ENCODE data around the gene IL17RE.
"Not testable (repeated sequence)": the region's sequence is repeated elsewhere in the genome, so short reads cannot be mapped to it uniquely, and the experiment has no call there.

IL17RE gene

DNA sequence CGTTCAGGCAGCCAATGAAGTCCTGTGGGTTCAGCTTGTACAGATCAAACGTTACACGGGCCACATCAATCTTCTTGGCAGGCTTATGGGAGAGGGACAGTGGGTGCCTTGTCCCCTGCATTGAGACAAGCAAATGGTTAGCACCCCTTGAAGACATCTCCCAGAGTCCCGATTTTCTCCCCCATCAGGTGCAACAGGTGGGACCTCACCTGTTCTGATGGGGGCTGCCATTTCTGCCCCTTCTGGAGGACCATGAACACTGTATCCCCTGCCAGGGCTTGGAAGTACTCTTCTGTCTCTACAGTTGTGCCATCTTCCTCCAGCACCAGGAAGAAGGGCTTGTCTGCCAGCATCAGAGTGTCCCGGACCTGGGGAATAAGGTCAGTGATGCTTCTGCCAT lies 32.7 kb upstream of the IL17RE start:
- no peak for TF ChIP-seq ZNF274 (IDR thresholded peaks at IDR 0.05; ENCODE audit: low read depth, low read length)
- H3K4me3 ChIP-seq (ENCODE audit: low read length) = no peak overlapping the region

DNA sequence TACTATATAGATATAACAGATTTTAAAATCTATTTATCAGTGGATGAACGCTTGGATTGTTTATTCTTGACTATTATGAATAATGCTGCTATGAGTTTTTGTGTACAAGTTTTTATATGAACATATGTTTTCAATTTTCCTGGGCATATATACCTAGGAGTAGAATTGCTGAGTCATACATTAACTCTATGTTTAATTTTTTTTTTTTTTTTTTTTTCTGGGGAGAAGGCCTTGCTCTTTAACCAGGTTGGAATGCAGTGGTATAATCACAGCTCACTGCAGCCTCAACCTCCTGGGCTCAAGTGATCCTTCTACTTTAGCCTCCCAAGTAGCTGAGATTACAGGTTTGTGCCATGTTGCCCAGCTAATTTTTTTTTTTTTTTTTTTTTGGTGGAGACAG lies 31.7 kb upstream of the IL17RE start:
- H3K4me3 ChIP-seq (ENCODE audit: low read length) = no peak overlapping the region
- no peak for TF ChIP-seq ZNF274 (IDR thresholded peaks at IDR 0.05; ENCODE audit: low read depth, low read length)

DNA sequence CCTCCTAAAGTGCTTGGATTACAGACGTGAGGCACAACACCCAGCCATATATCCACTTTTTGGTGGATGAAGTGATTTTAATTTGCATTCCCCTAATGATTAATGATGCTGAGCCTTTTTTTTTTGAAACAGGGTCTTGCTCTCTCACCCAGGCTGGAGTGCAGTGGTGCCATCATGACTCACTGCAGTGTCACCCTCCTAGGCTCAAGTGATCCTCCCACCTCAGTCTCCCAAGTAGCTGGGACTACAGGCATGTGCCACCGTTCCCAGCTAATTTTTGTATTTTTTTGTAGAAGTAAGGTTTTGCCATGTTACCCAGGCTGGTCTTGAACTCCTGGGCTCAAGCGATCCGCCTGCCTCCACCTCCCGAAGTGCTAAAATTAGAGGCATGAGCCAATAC lies 30.6 kb upstream of the IL17RE start:
- not testable (repeated sequence) for H3K4me3 ChIP-seq (ENCODE audit: low read length)

DNA sequence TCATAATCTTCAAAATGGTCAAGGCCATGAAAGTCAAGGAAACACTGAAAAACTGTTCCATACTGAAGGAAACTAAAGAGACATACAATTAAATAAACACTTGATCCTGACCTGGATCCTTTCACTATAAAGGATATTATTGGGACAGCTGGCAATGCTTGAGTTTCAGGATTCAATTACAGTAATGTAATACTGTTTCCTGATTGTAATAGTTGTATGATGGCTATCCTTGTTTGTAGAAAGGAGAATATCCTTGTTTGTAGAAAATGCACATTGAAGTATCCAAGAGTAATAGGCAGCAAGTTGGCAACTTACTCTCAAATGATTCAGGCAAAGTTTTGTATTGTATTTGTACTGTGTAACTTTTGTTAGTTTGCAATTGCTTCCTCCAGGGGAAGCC lies 27.2 kb upstream of the IL17RE start:
- no peak for TF ChIP-seq ZNF274 (IDR thresholded peaks at IDR 0.05; ENCODE audit: low read depth, low read length)
- H3K4me3 ChIP-seq (ENCODE audit: low read length) = no peak overlapping the region

DNA sequence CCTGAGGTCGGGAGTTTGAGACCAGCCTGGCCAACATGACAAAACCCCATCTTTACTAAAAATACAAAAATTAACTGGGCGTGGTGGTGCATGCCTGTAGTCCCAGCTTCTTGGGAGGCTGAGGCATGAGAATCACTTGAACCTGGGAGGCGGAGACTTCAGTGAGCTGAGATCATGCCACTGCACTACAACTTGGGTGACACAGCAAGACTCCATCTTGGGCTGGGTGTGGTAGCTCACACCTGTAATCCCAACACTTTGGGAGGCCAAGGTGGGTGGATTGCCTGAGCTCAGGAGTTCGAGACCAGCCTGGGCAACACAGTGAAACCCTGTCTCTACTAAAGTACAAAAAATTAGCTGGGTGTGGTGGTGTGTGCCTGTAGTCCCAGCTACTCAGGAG lies 26.4 kb upstream of the IL17RE start:
- H3K4me3 ChIP-seq (ENCODE audit: low read length) = not testable (repeated sequence)

DNA sequence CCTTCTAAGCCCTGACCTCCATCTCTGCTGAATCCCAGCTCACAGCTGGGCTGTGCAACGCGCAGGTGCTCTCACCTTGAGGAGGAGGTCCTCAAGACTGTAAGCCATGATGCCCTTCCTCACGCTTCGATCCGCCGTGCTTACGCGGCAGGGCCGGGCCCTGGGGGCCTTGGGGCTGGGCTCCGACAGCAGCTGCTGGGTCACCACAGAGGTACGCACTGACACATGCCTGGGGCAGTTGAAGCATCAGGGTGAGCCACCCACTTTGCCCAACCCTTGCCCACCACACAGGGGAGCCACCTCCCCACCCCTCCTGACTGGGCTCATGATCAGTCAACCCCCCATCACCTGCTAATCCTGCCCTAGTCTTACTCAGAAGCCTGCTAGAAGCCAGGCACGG lies 25.7 kb upstream of the IL17RE start:
- H3K4me3 ChIP-seq (ENCODE audit: low read length) = no peak overlapping the region
- no peak for TF ChIP-seq ZNF274 (IDR thresholded peaks at IDR 0.05; ENCODE audit: low read depth, low read length)

DNA sequence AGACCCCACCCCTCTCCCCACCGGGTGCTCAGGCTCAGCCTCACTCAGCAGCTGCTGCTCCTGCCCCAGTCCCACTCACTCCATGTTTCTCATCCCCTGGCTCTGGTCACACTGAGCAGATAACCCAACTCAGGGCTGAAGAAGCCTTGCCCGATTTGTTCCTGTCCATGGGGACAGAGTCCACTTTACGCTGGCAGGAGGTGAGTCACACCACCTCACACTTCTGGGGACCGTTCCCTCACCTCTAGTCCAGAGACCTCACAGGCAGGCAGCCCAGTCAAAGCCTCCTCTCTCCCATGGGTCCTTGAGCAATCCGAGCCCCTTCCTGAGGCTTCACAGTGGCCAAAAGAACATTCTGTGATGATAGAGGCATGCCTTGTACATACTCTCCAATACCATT lies 23.9 kb upstream of the IL17RE start:
- H3K4me3 ChIP-seq (ENCODE audit: low read length) = no peak overlapping the region
- TF ChIP-seq ZNF274 (IDR thresholded peaks at IDR 0.05; ENCODE audit: low read depth, low read length) = no peak

DNA sequence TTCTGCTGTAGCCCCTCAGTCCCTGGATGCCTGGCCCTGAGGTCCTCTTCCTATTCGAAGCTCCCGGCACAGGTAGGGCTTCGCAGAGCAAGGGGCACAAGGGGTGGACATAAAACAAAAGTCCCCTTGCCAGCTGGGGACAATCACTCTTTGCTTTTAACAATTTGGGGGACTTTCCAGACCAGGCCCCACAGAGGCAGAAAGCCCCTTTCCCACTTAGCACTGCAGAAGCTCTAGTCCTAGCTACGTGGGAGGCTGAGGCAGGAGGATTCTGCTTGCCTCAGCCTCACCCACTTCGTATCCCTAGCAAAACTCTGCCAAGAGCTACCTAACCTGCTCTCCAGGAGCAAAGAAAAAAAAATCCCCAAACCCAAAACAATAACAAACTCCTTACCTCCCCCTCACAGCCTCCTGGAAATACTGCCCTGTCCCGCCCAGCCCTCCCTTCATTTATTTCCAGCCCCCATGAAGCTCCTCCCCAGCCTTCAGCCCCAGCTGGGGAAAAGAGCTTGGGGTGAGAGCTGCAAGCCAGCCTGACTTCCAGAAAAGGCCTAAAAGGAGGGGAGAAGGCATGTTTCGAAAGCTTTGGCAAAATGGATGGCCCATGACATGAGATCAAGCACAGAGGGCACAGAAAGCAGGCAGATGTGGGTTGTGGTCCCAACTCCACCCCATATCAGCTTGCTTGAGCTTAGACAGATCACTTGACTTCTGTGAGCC lies 22.7 kb upstream of the IL17RE start, which contains the start of gene CIDEC:
Gene CIDEC (minus strand): TSS at position 424 of the 720 bp plus-strand sequence. CDS start 1,767 bp downstream, outside the sequence.
- no peak within 1 kb of the TSS for H3K4me3 ChIP-seq (ENCODE audit: low read length)
- TF ChIP-seq ZNF274 (IDR thresholded peaks at IDR 0.05; ENCODE audit: low read depth, low read length) = no peak

DNA sequence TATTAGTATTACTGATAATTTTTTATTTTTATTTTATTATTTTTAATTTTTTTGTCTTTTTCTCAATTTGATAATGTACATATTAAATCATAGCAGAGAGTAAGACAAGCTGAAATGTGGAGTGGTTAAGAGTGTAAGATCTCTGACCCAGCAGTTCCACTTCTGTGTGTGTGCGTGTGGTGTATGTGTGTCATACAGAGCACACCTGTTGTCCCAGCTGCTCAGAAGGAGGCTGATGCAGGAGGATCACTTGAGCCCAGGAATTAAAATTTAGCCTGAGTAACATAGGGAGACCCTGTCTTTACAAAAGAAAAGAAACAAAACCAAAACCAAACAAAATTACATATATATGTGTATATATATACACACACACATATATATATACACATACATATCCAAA lies 21.2 kb upstream of the IL17RE start:
- no peak for TF ChIP-seq ZNF274 (IDR thresholded peaks at IDR 0.05; ENCODE audit: low read depth, low read length)
- no peak overlapping the region for H3K4me3 ChIP-seq (ENCODE audit: low read length)

DNA sequence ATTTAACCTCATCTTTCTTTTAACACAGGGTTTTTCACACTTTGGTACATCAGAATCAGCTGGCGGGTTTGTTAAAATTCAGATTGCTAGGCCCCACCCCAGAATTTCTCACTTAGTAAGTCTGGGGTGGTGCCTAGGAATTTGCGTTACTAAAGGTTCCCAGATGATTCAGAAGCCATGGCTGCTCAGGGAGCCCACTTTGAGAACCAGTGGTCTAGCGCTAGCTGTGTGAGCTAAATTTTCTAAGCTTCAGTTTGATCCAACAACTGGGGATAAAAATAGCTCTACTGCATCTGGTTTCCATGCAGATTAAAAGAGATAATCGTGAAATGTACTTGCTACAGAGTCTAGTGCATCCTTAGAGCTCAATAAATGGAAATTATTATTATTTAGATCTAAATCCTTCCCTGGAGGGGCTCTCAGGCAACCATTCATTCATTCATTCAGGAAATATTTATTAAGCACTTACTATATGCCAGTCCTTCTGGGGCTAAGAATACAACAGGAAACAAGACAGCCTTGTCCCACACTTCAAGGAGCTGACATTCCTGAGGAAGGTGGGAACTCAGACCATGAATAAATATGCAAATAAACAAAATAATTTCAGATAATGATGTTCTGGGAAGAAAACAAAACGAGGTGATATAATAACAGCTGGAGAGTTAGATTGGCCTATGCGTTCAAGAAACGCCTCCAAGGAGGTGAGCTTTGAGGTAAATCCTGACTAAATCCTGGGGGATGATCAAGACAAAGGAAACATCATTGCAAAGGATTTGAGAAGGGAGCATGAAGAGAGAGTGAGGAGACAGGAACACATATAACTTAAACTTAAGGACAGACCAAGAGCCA lies 18.7 kb upstream of the IL17RE start:
- TF ChIP-seq ZNF274 (IDR thresholded peaks at IDR 0.05; ENCODE audit: low read depth, low read length) = no peak
- no peak overlapping the region for H3K4me3 ChIP-seq (ENCODE audit: low read length)

DNA sequence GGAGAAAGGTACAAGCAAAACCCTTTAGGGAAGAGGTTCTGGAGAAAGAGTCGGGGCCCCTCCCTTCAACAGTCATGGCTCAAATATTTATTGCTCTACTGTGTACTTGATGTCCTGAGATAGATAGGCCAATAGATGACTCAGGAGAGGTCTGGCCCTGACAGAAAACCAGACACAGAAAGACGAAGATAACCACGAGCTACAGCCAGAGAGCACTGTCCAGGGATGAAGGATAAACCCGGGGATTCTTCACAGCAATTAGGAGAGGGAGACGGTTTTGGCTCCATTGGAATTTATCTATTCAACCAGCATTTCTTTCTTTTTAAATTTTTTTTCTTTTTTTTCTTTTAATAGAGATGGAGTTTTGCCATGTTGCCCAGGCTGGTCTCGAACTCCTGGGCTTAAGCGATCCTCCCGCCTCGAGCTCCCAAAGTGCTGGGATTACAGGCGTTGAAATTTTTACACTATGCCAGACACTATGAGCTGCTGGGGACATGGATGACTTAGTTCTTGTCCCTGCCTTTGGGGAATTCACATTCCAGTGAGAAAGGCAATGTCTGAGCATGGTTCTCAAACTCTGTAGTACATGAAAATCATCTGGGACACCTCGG lies 18.0 kb upstream of the IL17RE start:
- TF ChIP-seq ZNF274 (IDR thresholded peaks at IDR 0.05; ENCODE audit: low read depth, low read length) = no peak
- no peak overlapping the region for H3K4me3 ChIP-seq (ENCODE audit: low read length)

DNA sequence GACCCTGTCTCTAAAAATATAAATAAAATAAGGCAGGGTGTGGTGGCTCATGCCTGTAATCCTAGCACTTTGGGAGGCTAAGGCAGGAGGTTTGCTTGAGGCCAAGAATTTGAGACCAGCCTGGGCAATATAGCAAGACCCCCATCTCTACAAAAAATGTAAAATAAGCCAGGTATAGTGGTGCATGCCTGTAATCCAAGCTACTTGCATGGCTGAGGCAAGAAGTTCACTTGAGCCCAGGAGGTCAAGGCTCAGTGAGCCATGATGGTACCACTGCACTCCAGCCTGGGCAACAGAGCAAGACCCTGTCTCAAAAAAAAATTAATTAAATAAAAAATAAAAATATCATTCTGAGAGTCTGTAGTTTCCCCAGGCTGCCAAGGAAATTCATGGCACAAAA lies 16.3 kb upstream of the IL17RE start:
- TF ChIP-seq ZNF274 (IDR thresholded peaks at IDR 0.05; ENCODE audit: low read depth, low read length) = no peak

DNA sequence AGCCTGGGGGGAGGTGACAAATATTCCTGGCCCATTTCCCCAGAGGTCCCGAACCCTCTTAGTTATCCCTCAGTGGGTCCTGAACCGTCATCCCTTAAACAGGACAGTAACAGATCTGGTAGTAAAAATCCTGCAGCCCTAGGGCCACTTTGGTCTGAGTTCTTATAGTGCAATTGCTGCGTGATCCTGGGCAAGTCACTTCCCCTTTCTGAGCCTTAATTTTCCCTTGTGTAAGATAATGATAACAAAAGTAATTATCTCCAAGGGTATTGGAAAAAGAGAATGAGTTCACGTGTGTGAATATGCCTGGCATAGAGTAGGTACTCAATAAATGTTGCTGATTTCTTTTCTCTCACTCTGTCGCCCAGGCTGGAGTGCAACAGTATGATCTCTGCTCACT lies 15.2 kb upstream of the IL17RE start:
- TF ChIP-seq ZNF274 (IDR thresholded peaks at IDR 0.05; ENCODE audit: low read depth, low read length) = no peak
- H3K4me3 ChIP-seq (ENCODE audit: low read length) = no peak overlapping the region

More for the DNA sequence above, 16.3 kb upstream of the IL17RE start:
- H3K4me3 ChIP-seq (ENCODE audit: low read length) = no peak overlapping the region

DNA sequence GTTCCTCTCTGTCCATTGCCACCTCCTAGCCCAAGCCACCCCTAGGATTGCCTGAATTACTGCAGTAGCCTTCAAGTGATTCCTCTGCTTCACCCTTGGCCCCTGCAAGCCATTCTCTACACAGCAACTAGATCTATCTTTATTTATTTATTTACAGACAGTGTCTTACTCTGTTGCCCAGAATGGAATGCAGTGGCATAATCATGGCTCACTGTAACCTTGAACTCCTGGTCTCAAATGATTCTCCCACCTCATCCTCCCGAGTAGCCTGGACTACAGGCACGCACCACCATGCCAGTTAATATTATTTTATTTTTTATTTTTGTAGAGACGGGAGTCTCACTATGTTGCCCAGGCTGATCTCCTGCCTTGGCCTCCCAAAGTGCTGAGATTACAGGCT lies 14.1 kb upstream of the IL17RE start:
- TF ChIP-seq ZNF274 (IDR thresholded peaks at IDR 0.05; ENCODE audit: low read depth, low read length) = no peak
- no peak overlapping the region for H3K4me3 ChIP-seq (ENCODE audit: low read length)

DNA sequence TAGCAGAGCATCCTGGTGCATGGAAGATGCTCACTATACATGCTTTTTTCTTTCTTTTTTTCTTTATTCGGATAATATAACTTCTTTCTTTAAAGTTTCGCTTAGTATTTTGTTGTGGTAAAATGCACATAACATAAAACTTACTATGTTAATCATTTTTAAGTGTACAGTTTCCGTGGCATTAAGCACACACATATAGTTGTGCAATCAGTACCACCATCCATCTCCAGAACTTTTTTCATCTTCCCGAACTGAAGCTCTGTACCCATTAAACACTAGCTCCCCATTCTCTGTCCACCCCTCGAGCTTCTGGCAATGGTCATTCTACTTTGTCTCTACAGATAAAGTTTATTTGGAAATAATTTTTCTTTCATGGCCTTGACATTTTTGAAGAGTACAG lies 13.2 kb upstream of the IL17RE start:
- no peak overlapping the region for H3K4me3 ChIP-seq (ENCODE audit: low read length)
- no peak for TF ChIP-seq ZNF274 (IDR thresholded peaks at IDR 0.05; ENCODE audit: low read depth, low read length)
